ENCODE results near the gene PRMT5.

- TF ChIP-seq, protein P1, sequence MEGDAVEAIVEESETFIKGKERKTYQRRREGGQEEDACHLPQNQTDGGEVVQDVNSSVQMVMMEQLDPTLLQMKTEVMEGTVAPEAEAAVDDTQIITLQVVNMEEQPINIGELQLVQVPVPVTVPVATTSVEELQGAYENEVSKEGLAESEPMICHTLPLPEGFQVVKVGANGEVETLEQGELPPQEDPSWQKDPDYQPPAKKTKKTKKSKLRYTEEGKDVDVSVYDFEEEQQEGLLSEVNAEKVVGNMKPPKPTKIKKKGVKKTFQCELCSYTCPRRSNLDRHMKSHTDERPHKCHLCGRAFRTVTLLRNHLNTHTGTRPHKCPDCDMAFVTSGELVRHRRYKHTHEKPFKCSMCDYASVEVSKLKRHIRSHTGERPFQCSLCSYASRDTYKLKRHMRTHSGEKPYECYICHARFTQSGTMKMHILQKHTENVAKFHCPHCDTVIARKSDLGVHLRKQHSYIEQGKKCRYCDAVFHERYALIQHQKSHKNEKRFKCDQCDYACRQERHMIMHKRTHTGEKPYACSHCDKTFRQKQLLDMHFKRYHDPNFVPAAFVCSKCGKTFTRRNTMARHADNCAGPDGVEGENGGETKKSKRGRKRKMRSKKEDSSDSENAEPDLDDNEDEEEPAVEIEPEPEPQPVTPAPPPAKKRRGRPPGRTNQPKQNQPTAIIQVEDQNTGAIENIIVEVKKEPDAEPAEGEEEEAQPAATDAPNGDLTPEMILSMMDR (IDR thresholded peaks at IDR 0.05) = peak; percentile 92 to 95 (median 93)
- peak; percentile 14 to 28 for TF ChIP-seq POLR2A (IDR thresholded peaks at IDR 0.05)
Measured at GRCh38 chr14:22872033-22872832, 56.9 kb downstream of the PRMT5 start.
